Testis (tissue), 3 donors: ENCODE results near the gene AVPR2. TPM values are rescaled to one million over a fixed set of nuclear protein-coding genes. Genes with fewer than 3 reads are reported as not detected.

ENCODE experiments used
- DNase-seq: peaks from one replicate; pipeline ENCODE4 v3.0.0-alpha.2; 2019
- H3K27ac ChIP-seq, 2 donors: fragments of 200-600 bp; sonication (generic); one replicate each; pipeline ENCODE4 v1.5.1; 2019
- H3K27me3 ChIP-seq: fragments of 200-600 bp; sonication (generic); one replicate; pipeline ENCODE4 v1.5.1; 2019
- H3K36me3 ChIP-seq: fragments of 200-600 bp; sonication (generic); one replicate; pipeline ENCODE4 v1.5.1; 2017; ENCODE audit warnings: low read depth; ENCODE audit errors: missing control alignments
- H3K4me1 ChIP-seq: fragments of 200-600 bp; sonication (generic); one replicate; pipeline ENCODE4 v1.5.1; 2019
- H3K4me3 ChIP-seq, 2 donors: fragments of 200-600 bp; sonication (generic); one replicate each; pipeline ENCODE4 v1.5.1; 2017 to 2019
- H3K9me3 ChIP-seq: fragments of 200-600 bp; sonication (generic); one replicate; pipeline ENCODE4 v1.5.1; 2017
- CTCF ChIP-seq, 3 experiments: fragments of 450-650 bp in 2 of 3; fragments of 200-600 bp in 1 of 3; sonication (generic) in 1 of 3; IDR thresholded peaks; one replicate each; pipeline ENCODE4 v1.5.1; 2016 to 2019; ENCODE audit warnings: antibody characterized with exemption in 3 of 3, mild to moderate bottlenecking in 2 of 3, moderate library complexity in 1 of 3
- POLR2A ChIP-seq: fragments of 450-650 bp; IDR thresholded peaks from one replicate; pipeline ENCODE4 v1.6.1; 2017; ENCODE audit warnings: antibody characterized with exemption, mild to moderate bottlenecking, moderate library complexity
- WGBS, 2 donors: methylation state at CpG; one replicate each; pipeline ENCODE4 v1.1.5; 2018; 5-methylcytosine and 5-hydroxymethylcytosine counted together
- intact Hi-C: fragments of 100-400 bp; cut with DNase I; formaldehyde crosslinking; loops from one replicate; pipeline ENCODE4 v1.15.1; 2023; ENCODE audit warnings: low total_unique reads
- polyA plus RNA-seq: library from polyadenylated mRNA; stranded (reverse); fragments of 350-450 nt; fragmentation: Illumina TruSeq; extraction: RNeasy Lipid Tissue Mini Kit (QIAGEN cat#74804); gene quantifications from one replicate; pipeline ENCODE4 v1.2.3, GENCODE V29; 2014; ENCODE audit warnings: low read depth, low replicate concordance; ENCODE audit not compliant: insufficient read depth
- total RNA-seq, 2 donors: library from RNA; depleted of rRNA; stranded (reverse); fragments of >200 nt; gene quantifications; one replicate each; pipeline ENCODE4 v1.2.3, GENCODE V29; 2016

AVPR2 gene
- total and polyA plus RNA-seq, 3 donors from 2014 or later: 0.74 to 1.3 (median 1.1) TPM

- intact Hi-C loops: no loop called here
- no peaks in the 10 kb centered on the region for H3K9me3 ChIP-seq
- WGBS, 2 donors: 100% methylated on average over 3 of the region's 17 CpGs; no CpG with 5 or more reads in 1 of the 2 donors
- no peak for DNase-seq
- H3K27ac ChIP-seq: no peak overlapping the region
- H3K4me1 ChIP-seq: no peaks in the 10 kb centered on the region
- H3K27me3 ChIP-seq: no peaks in the 10 kb centered on the region
- no peaks in the 10 kb centered on the region for H3K36me3 ChIP-seq
- no peak overlapping the region for H3K4me3 ChIP-seq
- TF ChIP-seq CTCF (IDR thresholded peaks at IDR 0.05) (no peak), POLR2A (no peak)
Observed at GRCh38 chrX:153913211-153913610, 8.7 kb downstream of the AVPR2 start.

GRCh38 chrX:153913701-153914100 is 9.2 kb downstream of the AVPR2 start:
- H3K27ac ChIP-seq: no peak overlapping the region
- TF ChIP-seq CTCF (IDR thresholded peaks at IDR 0.05) (no peak), POLR2A (no peak)
- no peak overlapping the region for H3K4me3 ChIP-seq
- H3K27me3 ChIP-seq: no peaks in the 10 kb centered on the region
- H3K9me3 ChIP-seq: no peaks in the 10 kb centered on the region
- no peaks in the 10 kb centered on the region for H3K4me1 ChIP-seq
- DNase-seq: no peak
- no peaks in the 10 kb centered on the region for H3K36me3 ChIP-seq
- intact Hi-C loops: no loop called here
- WGBS, 2 donors: 93% methylated on average over 17 of the region's 17 CpGs; no CpG with 5 or more reads in 1 of the 2 donors

- TF ChIP-seq CTCF (IDR thresholded peaks at IDR 0.05) (no peak), POLR2A (no peak)
- no peak overlapping the region for H3K4me3 ChIP-seq
- intact Hi-C loops: no loop called here
- H3K27ac ChIP-seq: no peak overlapping the region
- H3K4me1 ChIP-seq: no peaks in the 10 kb centered on the region
- no peaks in the 10 kb centered on the region for H3K36me3 ChIP-seq
- DNase-seq: no peak
- no peaks in the 10 kb centered on the region for H3K9me3 ChIP-seq
- 82 to 90% methylated on average over 6 of the region's 6 CpGs for WGBS, 2 donors
- no peaks in the 10 kb centered on the region for H3K27me3 ChIP-seq
Observed at GRCh38 chrX:153917869-153918268, 13.4 kb downstream of the AVPR2 start.

- intact Hi-C loops: no loop called here
- H3K27ac ChIP-seq: no peak overlapping the region
- no peaks in the 10 kb centered on the region for H3K9me3 ChIP-seq
- H3K4me1 ChIP-seq: peaks cover 5% of the 10 kb centered on the region
- no peaks in the 10 kb centered on the region for H3K27me3 ChIP-seq
- DNase-seq: no peak
- 96 to 100% methylated on average over 3 to 13 of the region's 13 CpGs for WGBS, 2 donors
- no peak overlapping the region for H3K4me3 ChIP-seq
- TF ChIP-seq POLR2A: no peak
- no peak for TF ChIP-seq CTCF (IDR thresholded peaks at IDR 0.05)
- no peaks in the 10 kb centered on the region for H3K36me3 ChIP-seq
Observed at GRCh38 chrX:153919281-153919680, 14.8 kb downstream of the AVPR2 start.

GRCh38 chrX:153920546-153920945 is 16.1 kb downstream of the AVPR2 start:
- intact Hi-C loops: no loop called here
- Histone ChIP-seq H3K9me3 (no peaks in the 10 kb centered on the region), H3K4me1 (peaks cover 5% of the 10 kb centered on the region), H3K27me3 (no peaks in the 10 kb centered on the region), H3K4me3 (no peak overlapping the region), H3K36me3 (no peaks in the 10 kb centered on the region), H3K27ac (no peak overlapping the region)
- 95 to 100% methylated on average over 2 to 10 of the region's 14 CpGs for WGBS, 2 donors
- DNase-seq: no peak
- TF ChIP-seq POLR2A (no peak), CTCF (IDR thresholded peaks at IDR 0.05) (no peak)
